Liver (tissue), 3 donors: Measurements from ENCODE around the gene MMRN1.

Source experiments
- ATF3 ChIP-seq: IDR thresholded peaks from 2 replicates; pipeline ENCODE4 v1.6.1; 2016; ENCODE audit warnings: antibody characterized with exemption
- GABPA ChIP-seq, 2 donors: IDR thresholded peaks in 1 of 2; conservative IDR thresholded peaks in 1 of 2; 2 replicates each; pipeline ENCODE4 v1.6.1; 2016; ENCODE audit warnings: antibody characterized with exemption in 2 of 2, mild to moderate bottlenecking in 1 of 2, moderate library complexity in 1 of 2
- SP1 ChIP-seq: IDR thresholded peaks from 2 replicates; pipeline ENCODE4 v1.6.1; 2018; ENCODE audit warnings: antibody characterized with exemption, mild to moderate bottlenecking
- YY1 ChIP-seq: IDR thresholded peaks from 2 replicates; pipeline ENCODE4 v1.6.1; 2016; ENCODE audit warnings: antibody characterized with exemption, mild to moderate bottlenecking
- ZBTB33 ChIP-seq: IDR thresholded peaks from 2 replicates; pipeline ENCODE4 v1.6.1; 2016; ENCODE audit warnings: antibody characterized with exemption
- TF ChIP-seq, protein P1 (sequence below): fragments of 150-350 bp; IDR thresholded peaks from 2 replicates; pipeline ENCODE4 v1.5.1; 2017; ENCODE audit warnings: improper control_type of control experiment, low read depth, low read length; ENCODE audit not compliant: missing input control
- TF ChIP-seq, protein P2 (sequence below): IDR thresholded peaks from 2 replicates; pipeline ENCODE4 v1.6.1; 2016; ENCODE audit warnings: antibody characterized with exemption
- donor health status: healthy.
- donor health status: healthy.

DNA sequence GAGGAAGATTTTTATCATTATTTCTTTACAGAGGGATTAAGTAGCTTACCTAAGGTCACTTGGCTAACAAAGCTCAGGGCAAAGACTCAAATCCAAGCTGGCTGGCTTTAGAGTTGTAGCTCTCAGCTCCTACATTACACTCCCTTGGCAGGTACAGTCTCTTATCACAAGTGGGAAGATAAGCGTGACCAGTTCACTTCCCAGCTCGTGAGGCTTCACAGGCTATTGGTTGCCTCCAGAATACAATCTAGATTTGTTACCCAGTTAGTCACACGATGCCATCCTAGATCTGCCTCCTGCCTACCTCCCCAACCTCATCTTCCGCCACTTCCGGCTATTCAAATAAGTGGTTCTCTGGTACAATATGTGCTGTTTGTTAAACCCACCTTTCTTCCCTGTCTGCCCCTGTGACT is 3.7 kb downstream of the MMRN1 start:
- no peak for TF ChIP-seq YY1
- TF ChIP-seq, protein P1, sequence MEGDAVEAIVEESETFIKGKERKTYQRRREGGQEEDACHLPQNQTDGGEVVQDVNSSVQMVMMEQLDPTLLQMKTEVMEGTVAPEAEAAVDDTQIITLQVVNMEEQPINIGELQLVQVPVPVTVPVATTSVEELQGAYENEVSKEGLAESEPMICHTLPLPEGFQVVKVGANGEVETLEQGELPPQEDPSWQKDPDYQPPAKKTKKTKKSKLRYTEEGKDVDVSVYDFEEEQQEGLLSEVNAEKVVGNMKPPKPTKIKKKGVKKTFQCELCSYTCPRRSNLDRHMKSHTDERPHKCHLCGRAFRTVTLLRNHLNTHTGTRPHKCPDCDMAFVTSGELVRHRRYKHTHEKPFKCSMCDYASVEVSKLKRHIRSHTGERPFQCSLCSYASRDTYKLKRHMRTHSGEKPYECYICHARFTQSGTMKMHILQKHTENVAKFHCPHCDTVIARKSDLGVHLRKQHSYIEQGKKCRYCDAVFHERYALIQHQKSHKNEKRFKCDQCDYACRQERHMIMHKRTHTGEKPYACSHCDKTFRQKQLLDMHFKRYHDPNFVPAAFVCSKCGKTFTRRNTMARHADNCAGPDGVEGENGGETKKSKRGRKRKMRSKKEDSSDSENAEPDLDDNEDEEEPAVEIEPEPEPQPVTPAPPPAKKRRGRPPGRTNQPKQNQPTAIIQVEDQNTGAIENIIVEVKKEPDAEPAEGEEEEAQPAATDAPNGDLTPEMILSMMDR, result no peak
- TF ChIP-seq, protein P2, sequence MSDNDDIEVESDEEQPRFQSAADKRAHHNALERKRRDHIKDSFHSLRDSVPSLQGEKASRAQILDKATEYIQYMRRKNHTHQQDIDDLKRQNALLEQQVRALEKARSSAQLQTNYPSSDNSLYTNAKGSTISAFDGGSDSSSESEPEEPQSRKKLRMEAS, result no peak
- TF ChIP-seq SP1, result no peak
- no peak for TF ChIP-seq GABPA (IDR thresholded peaks at IDR 0.05 in 1 of 2, conservative IDR thresholded peaks at IDR 0.05 in 1 of 2)
- no peak for TF ChIP-seq ZBTB33
- TF ChIP-seq ATF3, result no peak
